GM21360 (cell line): Measurements from ENCODE around the gene PGAM5.

Experiments
- ATAC-seq: cut with Tn5 transposase; IDR thresholded peaks from one replicate; pipeline ENCODE4 v1.9.1; 2021; ENCODE audit warnings: mild to moderate bottlenecking, moderate library complexity; ENCODE audit not compliant: unreplicated experiment

The PGAM5 gene

GRCh38 chr12:132719141-132719953 lies 8.7 kb downstream of the PGAM5 start:
- no peak for ATAC-seq

GRCh38 chr12:132719954-132720324 lies 9.3 kb downstream of the PGAM5 start:
- ATAC-seq = no peak

- no peak for ATAC-seq
Measured at GRCh38 chr12:132720606-132721345, 10.1 kb downstream of the PGAM5 start.

- no peak for ATAC-seq
Measured at GRCh38 chr12:132723015-132723763, 12.5 kb downstream of the PGAM5 start.

GRCh38 chr12:132723764-132724140 lies 13.1 kb downstream of the PGAM5 start:
- no peak for ATAC-seq

- no peak for ATAC-seq
Measured at GRCh38 chr12:132724506-132725241, 14.0 kb downstream of the PGAM5 start.

- ATAC-seq = no peak
Measured at GRCh38 chr12:132726386-132726785, 15.7 kb downstream of the PGAM5 start.

- ATAC-seq = no peak
Measured at GRCh38 chr12:132727091-132727794, 16.6 kb downstream of the PGAM5 start.

- ATAC-seq = no peak
Measured at GRCh38 chr12:132728502-132728901, 17.9 kb downstream of the PGAM5 start.

- ATAC-seq = no peak
Measured at GRCh38 chr12:132729541-132730320, 19.1 kb downstream of the PGAM5 start.

GRCh38 chr12:132730353-132730752 lies 19.7 kb downstream of the PGAM5 start:
- ATAC-seq = no peak

- no peak for ATAC-seq
Measured at GRCh38 chr12:132731574-132731973, 20.9 kb downstream of the PGAM5 start.

GRCh38 chr12:132734206-132734605 lies 23.6 kb downstream of the PGAM5 start:
- ATAC-seq = no peak

GRCh38 chr12:132735496-132735895 lies 24.9 kb downstream of the PGAM5 start:
- no peak for ATAC-seq

GRCh38 chr12:132736378-132736777 lies 25.7 kb downstream of the PGAM5 start:
- ATAC-seq = no peak

- ATAC-seq = no peak
Measured at GRCh38 chr12:132736913-132737312, 26.3 kb downstream of the PGAM5 start.

GRCh38 chr12:132739600-132740312 lies 29.1 kb downstream of the PGAM5 start:
- ATAC-seq = no peak

- ATAC-seq = no peak
Measured at GRCh38 chr12:132740313-132740646, 29.6 kb downstream of the PGAM5 start.

- ATAC-seq = no peak
Measured at GRCh38 chr12:132740652-132741051, 30.0 kb downstream of the PGAM5 start.
